Activated CD4-positive, alpha-beta T cell treated with anti-CD3 and anti-CD28 coated beads for 24 hours (primary cell): ENCODE data around the gene PIGK.

Experiments
- DNase-seq, 2 donors: peaks; one replicate each; pipeline ENCODE4 v3.0.0-alpha.2; 2020; ENCODE audit warnings: low read depth in 2 of 2

Gene PIGK

GRCh38 chr1:77096496-77097255 lies 122.6 kb downstream of the PIGK start:
- DNase-seq, result no peak

GRCh38 chr1:77095236-77095635 lies 124.0 kb downstream of the PIGK start:
- DNase-seq, result no peak

GRCh38 chr1:77089756-77090155 lies 129.5 kb downstream of the PIGK start:
- DNase-seq, result no peak

GRCh38 chr1:77085109-77085508 lies 134.1 kb downstream of the PIGK start:
- no peak for DNase-seq

- no peak for DNase-seq
These were observed 134.8 kb downstream of the PIGK start for GRCh38 chr1:77084457-77084856.

GRCh38 chr1:77081834-77082233 lies 137.4 kb downstream of the PIGK start:
- no peak for DNase-seq

GRCh38 chr1:77076759-77077158 lies 142.5 kb downstream of the PIGK start:
- no peak for DNase-seq

- DNase-seq, result no peak
These were observed 151.2 kb downstream of the PIGK start for GRCh38 chr1:77068013-77068412.

GRCh38 chr1:77065693-77066342 lies 153.4 kb downstream of the PIGK start:
- no peak for DNase-seq

GRCh38 chr1:77064246-77064645 lies 155.0 kb downstream of the PIGK start:
- DNase-seq, result no peak

GRCh38 chr1:77063118-77063517 lies 156.1 kb downstream of the PIGK start:
- no peak for DNase-seq

GRCh38 chr1:77061162-77061561 lies 158.1 kb downstream of the PIGK start:
- DNase-seq, result no peak

GRCh38 chr1:77060000-77060399 lies 159.2 kb downstream of the PIGK start:
- no peak for DNase-seq

- no peak for DNase-seq
These were observed 161.1 kb downstream of the PIGK start for GRCh38 chr1:77057994-77058585.

- no peak for DNase-seq
These were observed 162.7 kb downstream of the PIGK start for GRCh38 chr1:77056525-77056924.

GRCh38 chr1:77051425-77051824 lies 167.8 kb downstream of the PIGK start:
- no peak for DNase-seq

- no peak for DNase-seq
These were observed 170.6 kb downstream of the PIGK start for GRCh38 chr1:77048615-77049005.

GRCh38 chr1:77047978-77048614 lies 171.1 kb downstream of the PIGK start:
- no peak for DNase-seq

GRCh38 chr1:77047575-77047974 lies 171.7 kb downstream of the PIGK start:
- DNase-seq, result no peak

- DNase-seq, result no peak
These were observed 174.9 kb downstream of the PIGK start for GRCh38 chr1:77044133-77044849.

GRCh38 chr1:77040826-77041225 lies 178.4 kb downstream of the PIGK start:
- no peak for DNase-seq

GRCh38 chr1:77039739-77040138 lies 179.5 kb downstream of the PIGK start:
- no peak for DNase-seq
